ENCODE results near the gene RGS16. TPM values are rescaled to one million over a fixed set of nuclear protein-coding genes. Genes with fewer than 3 reads are reported as not detected.

Gene RGS16
- total RNA-seq, 1 donor from 2014 or later, result 9.7 TPM

- Mint-ChIP-seq H3K27ac (no peak overlapping the region), H3K9me3 (no peaks in the 10 kb centered on the region), H3K4me1 (ENCODE audit: unreplicated experiment) (no peaks in the 10 kb centered on the region), H3K36me3 (no peaks in the 10 kb centered on the region), H3K4me3 (no peak overlapping the region), H3K27me3 (peaks cover 10% of the 10 kb centered on the region)
- no peak for DNase-seq (ENCODE audit: extremely low spot score, unreplicated experiment)
- TF ChIP-seq CTCF (conservative IDR thresholded peaks at IDR 0.05), result no peak
Measured at GRCh38 chr1:182556279-182556678, 47.9 kb downstream of the RGS16 start.

GRCh38 chr1:182555493-182555892, 48.7 kb downstream of the RGS16 start:
- Mint-ChIP-seq H3K36me3 (no peaks in the 10 kb centered on the region), H3K4me3 (no peak overlapping the region), H3K27me3 (peaks cover 10% of the 10 kb centered on the region), H3K27ac (no peak overlapping the region), H3K4me1 (ENCODE audit: unreplicated experiment) (no peaks in the 10 kb centered on the region), H3K9me3 (no peaks in the 10 kb centered on the region)
- no peak for TF ChIP-seq CTCF (conservative IDR thresholded peaks at IDR 0.05)
- DNase-seq (ENCODE audit: extremely low spot score, unreplicated experiment), result no peak

GRCh38 chr1:182552527-182552926, 51.7 kb downstream of the RGS16 start:
- Mint-ChIP-seq H3K36me3 (no peaks in the 10 kb centered on the region), H3K4me1 (ENCODE audit: unreplicated experiment) (no peaks in the 10 kb centered on the region), H3K4me3 (no peak overlapping the region), H3K9me3 (no peaks in the 10 kb centered on the region), H3K27me3 (no peaks in the 10 kb centered on the region), H3K27ac (no peak overlapping the region)
- TF ChIP-seq CTCF (conservative IDR thresholded peaks at IDR 0.05), result no peak
- DNase-seq (ENCODE audit: extremely low spot score, unreplicated experiment), result no peak

- Mint-ChIP-seq H3K4me3 (no peak overlapping the region), H3K36me3 (no peaks in the 10 kb centered on the region), H3K27me3 (no peaks in the 10 kb centered on the region), H3K27ac (no peak overlapping the region), H3K9me3 (no peaks in the 10 kb centered on the region), H3K4me1 (ENCODE audit: unreplicated experiment) (no peaks in the 10 kb centered on the region)
- DNase-seq (ENCODE audit: extremely low spot score, unreplicated experiment), result no peak
- no peak for TF ChIP-seq CTCF (conservative IDR thresholded peaks at IDR 0.05)
Measured at GRCh38 chr1:182549811-182550210, 54.4 kb downstream of the RGS16 start.

GRCh38 chr1:182549346-182549745, 54.8 kb downstream of the RGS16 start:
- Mint-ChIP-seq H3K36me3 (no peaks in the 10 kb centered on the region), H3K4me3 (no peak overlapping the region), H3K4me1 (ENCODE audit: unreplicated experiment) (no peaks in the 10 kb centered on the region), H3K27me3 (no peaks in the 10 kb centered on the region), H3K27ac (no peak overlapping the region), H3K9me3 (no peaks in the 10 kb centered on the region)
- no peak for DNase-seq (ENCODE audit: extremely low spot score, unreplicated experiment)
- no peak for TF ChIP-seq CTCF (conservative IDR thresholded peaks at IDR 0.05)

Other genes with a start within 250 kb of the RGS16 start
- gene GLUL, start 212.6 kb downstream of the RGS16 start, total RNA-seq (ENCODE audit: low replicate concordance), result 476 and 545 TPM in 2 replicates
- gene TEDDM1, start 203.7 kb downstream of the RGS16 start, total RNA-seq (ENCODE audit: low replicate concordance), result not detected in 2 replicates
- not detected in 2 replicates for gene RGSL1, start 154.2 kb downstream of the RGS16 start, total RNA-seq (ENCODE audit: low replicate concordance)
- 4.2 and 5.0 TPM in 2 replicates for gene RNASEL, start 15.1 kb downstream of the RGS16 start, total RNA-seq (ENCODE audit: low replicate concordance)
- gene RGS8, start 80.2 kb upstream of the RGS16 start, total RNA-seq (ENCODE audit: low replicate concordance), result 0.33 and 1.1 TPM in 2 replicates
- 3.2 and 4.6 TPM in 2 replicates for gene NPL, start 185.4 kb upstream of the RGS16 start, total RNA-seq (ENCODE audit: low replicate concordance)
- 186 and 261 TPM in 2 replicates for gene DHX9, start 235.0 kb upstream of the RGS16 start, total RNA-seq (ENCODE audit: low replicate concordance)